ENCODE data around the gene DDX17.

Gene DDX17

GRCh38 chr22:38451864-38452263 lies 54.2 kb downstream of the DDX17 start:
- no peak for TF ChIP-seq CTCF (IDR thresholded peaks at IDR 0.05; ENCODE audit: extremely low read depth, insufficient read depth, missing control alignments)
- in situ Hi-C loops (cut with MboI; ENCODE audit: low pct_unique_long_range_greater_than_20kb, low sequenced_read_pairs, unreplicated experiment) = no loop called here
- DNase-seq (ENCODE audit: low spot score) = no peak

GRCh38 chr22:38451404-38451803 lies 54.7 kb downstream of the DDX17 start:
- DNase-seq (ENCODE audit: low spot score) = no peak
- TF ChIP-seq CTCF (IDR thresholded peaks at IDR 0.05; ENCODE audit: extremely low read depth, insufficient read depth, missing control alignments) = no peak
- in situ Hi-C loops (cut with MboI; ENCODE audit: low pct_unique_long_range_greater_than_20kb, low sequenced_read_pairs, unreplicated experiment) = no loop called here

GRCh38 chr22:38450234-38450797 lies 55.8 kb downstream of the DDX17 start:
- in situ Hi-C loops (cut with MboI; ENCODE audit: low pct_unique_long_range_greater_than_20kb, low sequenced_read_pairs, unreplicated experiment) = no loop called here
- DNase-seq (ENCODE audit: low spot score) = no peak
- TF ChIP-seq CTCF (IDR thresholded peaks at IDR 0.05; ENCODE audit: extremely low read depth, insufficient read depth, missing control alignments) = no peak

GRCh38 chr22:38449776-38450175 lies 56.3 kb downstream of the DDX17 start:
- no peak for TF ChIP-seq CTCF (IDR thresholded peaks at IDR 0.05; ENCODE audit: extremely low read depth, insufficient read depth, missing control alignments)
- no peak for DNase-seq (ENCODE audit: low spot score)
- in situ Hi-C loops (cut with MboI; ENCODE audit: low pct_unique_long_range_greater_than_20kb, low sequenced_read_pairs, unreplicated experiment) = no loop called here

GRCh38 chr22:38448945-38449745 lies 57.0 kb downstream of the DDX17 start:
- DNase-seq (ENCODE audit: low spot score) = no peak
- in situ Hi-C loops (cut with MboI; ENCODE audit: low pct_unique_long_range_greater_than_20kb, low sequenced_read_pairs, unreplicated experiment) = no loop called here
- no peak for TF ChIP-seq CTCF (IDR thresholded peaks at IDR 0.05; ENCODE audit: extremely low read depth, insufficient read depth, missing control alignments)

- in situ Hi-C loops (cut with MboI; ENCODE audit: low pct_unique_long_range_greater_than_20kb, low sequenced_read_pairs, unreplicated experiment) = no loop called here
- TF ChIP-seq CTCF (IDR thresholded peaks at IDR 0.05; ENCODE audit: extremely low read depth, insufficient read depth, missing control alignments) = no peak
- DNase-seq (ENCODE audit: low spot score) = no peak
Observed at GRCh38 chr22:38446018-38446601, 60.0 kb downstream of the DDX17 start.
